ENCODE data around the gene ZBTB21.

- TF ChIP-seq SIN3A (IDR thresholded peaks at IDR 0.05; ENCODE audit: borderline replicate concordance, insufficient read depth, low read length), result no peak
- TF ChIP-seq REST (IDR thresholded peaks at IDR 0.05; ENCODE audit: insufficient read depth in 1 of 2, low read depth in 2 of 2, low read length in 2 of 2), result no peak
- no peak for TF ChIP-seq POLR2AphosphoS5 (IDR thresholded peaks at IDR 0.05; ENCODE audit: low read depth, low read length)
- TF ChIP-seq TAF1 (IDR thresholded peaks at IDR 0.05; ENCODE audit: borderline replicate concordance, insufficient read depth, low read length), result no peak
These were observed 46.3 kb upstream of the ZBTB21 start for GRCh38 chr21:42056468-42056867.

Measured in PFSK-1 (cell line).